T-cell (primary cell): Measurements from ENCODE around the gene ZNF385C. TPM values are rescaled to one million over a fixed set of nuclear protein-coding genes. Genes with fewer than 3 reads are reported as not detected.

Experiments used
- ATAC-seq, 4 experiments: fragments of 200-7000 bp in 3 of 4; fragments of 150-1000 bp in 1 of 4; cut with Tn5 transposase; replicated peaks in 1 of 4; 1 replicate in 3 of 4; 2 replicates in 1 of 4; pipeline ENCODE4 v1.10.0; 2021; ENCODE audit warnings: moderate library complexity in 3 of 4, mild to moderate bottlenecking in 2 of 4, moderate number of reproducible peaks in 1 of 4
- CTCF ChIA-PET, 2 donors: fragments of 300-600 bp; sonication (Branson Sonifier 250); formaldehyde crosslinking; loops; one replicate each; lab custom pipeline; 2022; ENCODE audit warnings: antibody characterized with exemption in 2 of 2; lab: Charles Lee
- POLR2A ChIA-PET, 2 donors: fragments of 300-600 bp; sonication (Branson Sonifier 250); formaldehyde crosslinking; loops; one replicate each; lab custom pipeline; 2022; ENCODE audit warnings: antibody characterized with exemption in 2 of 2; lab: Charles Lee
- DNase-seq, 35 experiments: peaks; one replicate each; pipeline versions ENCODE4 v3.0.0 to v3.0.0-alpha.2; 2013 to 2023
- H3K27ac ChIP-seq: one replicate; pipeline ENCODE4 v1.5.1; 2013; ENCODE audit warnings: low read length
- H3K27me3 ChIP-seq, 2 experiments: replicated peaks in 1 of 2; 1 replicate in 1 of 2; 2 replicates in 1 of 2; pipeline versions ENCODE4 v1.6.1 to v1.7.0; 2013; ENCODE audit warnings: low read length in 1 of 2, mixed read lengths in 1 of 2; ENCODE audit not compliant: control insufficient read depth in 2 of 2, insufficient read depth in 2 of 2; ENCODE audit errors: extremely low read depth in 1 of 2
- H3K36me3 ChIP-seq, 2 donors: 1 replicate in 1 of 2; 2 replicates in 1 of 2; pipeline versions ENCODE4 v1.6.1 to v1.7.0; 2013; ENCODE audit warnings: low read length in 1 of 2; ENCODE audit not compliant: control insufficient read depth in 2 of 2, insufficient read depth in 1 of 2; ENCODE audit errors: extremely low read depth in 1 of 2
- H3K4me1 ChIP-seq, 2 experiments: 1 replicate in 1 of 2; 2 replicates in 1 of 2; pipeline versions ENCODE4 v1.6.1 to v1.7.0; 2013; ENCODE audit warnings: low read length in 2 of 2, mixed read lengths in 1 of 2; ENCODE audit not compliant: insufficient read depth in 2 of 2, control insufficient read depth in 1 of 2; ENCODE audit errors: extremely low read depth in 1 of 2
- H3K4me3 ChIP-seq, 2 donors: 1 replicate in 1 of 2; 2 replicates in 1 of 2; pipeline versions ENCODE4 v1.5.1 to v1.7.0; 2013; ENCODE audit warnings: mild to moderate bottlenecking in 2 of 2, low read length in 1 of 2, moderate library complexity in 1 of 2; ENCODE audit not compliant: control insufficient read depth in 1 of 2; ENCODE audit errors: extremely low read depth in 1 of 2
- H3K9me3 ChIP-seq: 2 replicates; pipeline ENCODE4 v1.7.0; 2013
- H3K27ac Mint-ChIP-seq, 2 donors: one replicate each; pipeline ENCODE4 v1.8.0; 2020 to 2021; ENCODE audit warnings: mild to moderate bottlenecking in 2 of 2, mixed read lengths in 2 of 2
- H3K27me3 Mint-ChIP-seq, 2 donors: one replicate each; pipeline ENCODE4 v1.8.0; 2021 to 2022; ENCODE audit warnings: mixed read lengths in 2 of 2
- H3K36me3 Mint-ChIP-seq: one replicate; pipeline ENCODE4 v1.8.0; 2021; ENCODE audit warnings: mixed read lengths
- H3K4me1 Mint-ChIP-seq, 3 donors: one replicate each; pipeline ENCODE4 v1.8.0; 2020 to 2022; ENCODE audit warnings: mixed read lengths in 3 of 3, mild to moderate bottlenecking in 1 of 3
- H3K4me3 Mint-ChIP-seq, 3 donors: one replicate each; pipeline ENCODE4 v1.8.0; 2020 to 2022; ENCODE audit warnings: mild to moderate bottlenecking in 3 of 3, mixed read lengths in 3 of 3, moderate library complexity in 3 of 3
- H3K9me3 Mint-ChIP-seq, 3 donors: one replicate each; pipeline ENCODE4 v1.8.0; 2020 to 2022; ENCODE audit warnings: mixed read lengths in 3 of 3
- WGBS: methylation state at CpG from one replicate; pipeline ENCODE4 v1.1.5; 2013; ENCODE audit warnings: missing lambda C conversion rate; ENCODE audit not compliant: insufficient coverage; 5-methylcytosine and 5-hydroxymethylcytosine counted together
- total RNA-seq, 35 experiments: library from RNA in 6 of 35; stranded (reverse) in 6 of 35; fragments of 120-200 nt in 1 of 35; gene quantifications; one replicate each; pipeline versions ENCODE4 v1.2.1 to v1.2.4 and lab custom pipeline; 2013 to 2026

Gene ZNF385C
- total RNA-seq, 5 donors from 2014 or later (not counting 1 experiment from before 2014, with no cell fraction given): 0.16 to 1.0 (median 0.46) TPM

DNA sequence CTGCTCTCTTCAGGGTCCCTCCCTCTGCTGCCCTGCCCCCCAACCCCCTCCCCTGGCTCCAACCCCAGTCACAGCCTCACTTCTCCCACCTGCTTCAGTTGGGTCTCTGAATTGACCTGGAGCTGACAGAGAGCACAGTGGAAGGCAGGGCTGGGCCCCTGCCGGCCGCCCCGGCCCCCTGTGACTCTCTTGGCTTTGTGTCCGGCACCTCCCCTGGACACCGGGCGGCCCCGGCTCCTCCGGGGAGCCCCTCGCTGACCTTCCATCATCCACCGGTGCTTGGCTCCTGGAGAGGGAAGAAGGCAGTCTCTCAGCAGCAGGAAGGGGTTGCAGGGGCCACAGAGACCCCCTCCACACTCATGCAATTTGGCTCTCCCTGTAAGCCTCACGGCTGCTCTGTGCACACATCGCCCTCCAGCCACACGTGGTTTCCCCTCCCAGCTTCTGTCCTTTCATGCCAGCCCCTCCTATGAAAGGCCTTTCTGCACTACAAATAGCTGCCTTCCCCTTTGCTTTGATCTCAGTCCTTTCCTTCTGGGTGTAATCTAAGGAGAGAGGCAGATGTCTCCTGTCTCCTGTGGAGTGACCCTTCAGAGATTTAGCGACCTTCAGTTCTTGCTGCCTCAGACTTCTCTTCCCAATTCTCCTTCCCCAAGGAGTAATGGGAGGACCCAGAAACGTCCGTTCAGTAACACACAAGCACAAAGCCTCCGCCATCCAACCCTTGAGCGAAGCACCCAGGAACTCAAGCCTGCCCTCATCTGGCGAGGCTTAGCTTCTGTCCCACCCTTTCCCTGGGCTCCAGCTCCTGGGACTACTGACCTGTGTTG, 70.1 kb downstream of the ZNF385C start:
- no peak for DNase-seq
- Histone ChIP-seq H3K36me3 (peaks cover under 1 to 15% of the 10 kb centered on the region in 2 donors), H3K9me3 (no peaks in the 10 kb centered on the region), H3K4me3 (no peak overlapping the region), H3K27ac (no peak overlapping the region), H3K4me1 (peaks cover 0 to 11% of the 10 kb centered on the region in 2 experiments), H3K27me3 (peaks cover 0 to 19% of the 10 kb centered on the region in 2 experiments)
- POLR2A ChIA-PET: no interaction called here
- H3K27me3 Mint-ChIP-seq: peaks cover 0 to 3% of the 10 kb centered on the region in 2 donors
- H3K4me3 Mint-ChIP-seq: no peak overlapping the region
- peaks cover 5 to 7% (median 5%) of the 10 kb centered on the region in 3 donors for H3K4me1 Mint-ChIP-seq
- no peaks in the 10 kb centered on the region for H3K9me3 Mint-ChIP-seq
- ATAC-seq: no peak
- CTCF ChIA-PET: interaction anchor here (0.5 to 2.5 kb wide), 2 partner anchors 10 to 58 kb away, joined by 3 to 11 read pairs; partner anchors contain the start of gene DNAJC7 (in 1 of the 2)
- H3K36me3 Mint-ChIP-seq: peaks cover 10% of the 10 kb centered on the region
- no peak overlapping the region for H3K27ac Mint-ChIP-seq
- 75% methylated on average over 10 of the region's 19 CpGs for WGBS

DNA sequence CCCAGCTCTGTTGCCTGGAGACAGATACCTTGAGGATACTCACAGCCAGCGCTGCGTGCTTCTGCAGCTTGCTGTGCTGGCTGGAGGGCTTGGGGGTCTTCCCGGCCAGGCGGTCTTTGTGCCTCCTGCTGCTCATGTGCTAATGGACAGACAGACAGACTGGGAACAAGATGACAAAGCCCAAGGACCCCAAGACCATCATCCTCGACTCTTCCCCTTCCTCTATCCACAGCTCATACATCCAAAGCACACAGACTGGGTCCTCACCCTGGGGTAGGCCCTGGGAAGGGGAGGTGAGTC, 70.7 kb downstream of the ZNF385C start:
- Histone ChIP-seq H3K4me1 (peaks cover 0 to 11% of the 10 kb centered on the region in 2 experiments), H3K27me3 (peaks cover 0 to 15% of the 10 kb centered on the region in 2 experiments), H3K36me3 (peaks cover 3 to 20% of the 10 kb centered on the region in 2 donors), H3K9me3 (no peaks in the 10 kb centered on the region), H3K4me3 (no peak overlapping the region), H3K27ac (no peak overlapping the region)
- ChIA-PET CTCF (interaction anchor here (0.6 to 2.5 kb wide), 2 partner anchors 9 to 85 kb away, joined by 6 to 11 read pairs; partner anchors contain the start of genes DHX58 (in 1 of the 2) and DNAJC7 (in 1 of the 2)), POLR2A (no interaction called here)
- Mint-ChIP-seq H3K27ac (no peak overlapping the region), H3K9me3 (no peaks in the 10 kb centered on the region), H3K4me3 (no peak overlapping the region), H3K4me1 (peaks cover 5 to 7% (median 5%) of the 10 kb centered on the region in 3 donors), H3K27me3 (peaks cover 0 to 3% of the 10 kb centered on the region in 2 donors), H3K36me3 (peaks cover 10% of the 10 kb centered on the region)
- WGBS: 95% methylated on average over 4 of the region's 5 CpGs
- DNase-seq: no peak
- no peak for ATAC-seq

DNA sequence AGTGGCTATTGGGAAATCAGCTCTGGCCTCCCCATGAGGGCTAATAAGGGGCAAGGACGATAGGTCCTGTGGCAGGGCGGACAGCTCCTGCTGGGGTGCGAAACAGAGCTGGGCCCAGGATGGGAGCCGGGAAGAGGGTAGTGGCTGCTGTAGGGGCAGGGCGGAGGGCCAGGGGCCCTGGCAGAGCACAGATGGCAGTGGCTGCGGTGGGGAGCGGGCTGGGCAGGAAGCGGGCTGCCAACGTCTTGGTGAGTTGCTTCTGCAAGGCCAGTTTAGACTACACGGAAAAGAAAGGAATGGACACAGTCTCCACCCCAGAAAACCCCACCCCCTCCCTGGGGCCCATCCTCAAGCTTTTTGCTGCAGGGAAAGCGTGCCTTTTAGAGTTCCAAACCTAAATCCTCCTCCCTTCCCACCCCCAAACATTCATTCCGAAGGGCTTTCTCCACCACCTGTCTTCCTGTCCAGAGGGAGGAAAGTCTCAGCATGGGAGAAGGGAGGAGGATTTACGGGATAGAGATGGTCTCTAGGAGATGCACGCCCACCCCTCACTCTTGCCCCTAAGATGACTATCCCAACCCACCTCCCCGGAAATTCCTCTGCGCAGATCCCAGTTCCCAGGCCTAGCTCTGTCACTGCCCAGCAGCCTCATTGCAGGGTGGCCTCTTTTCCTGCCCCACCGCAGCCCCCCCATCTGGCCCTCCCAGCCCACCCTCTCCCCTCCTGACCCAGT, 71.2 kb downstream of the ZNF385C start:
- ATAC-seq (no peak), DNase-seq (no peak)
- no peak overlapping the region for H3K27ac Mint-ChIP-seq
- H3K27ac ChIP-seq: no peak overlapping the region
- H3K9me3 Mint-ChIP-seq: no peaks in the 10 kb centered on the region
- H3K4me1 ChIP-seq: peaks cover 0 to 11% of the 10 kb centered on the region in 2 experiments
- peaks cover 14% of the 10 kb centered on the region for H3K36me3 Mint-ChIP-seq
- H3K4me3 Mint-ChIP-seq: no peak overlapping the region
- peaks cover 8 to 12% (median 9%) of the 10 kb centered on the region in 3 donors for H3K4me1 Mint-ChIP-seq
- CTCF ChIA-PET: interaction anchor here (0.6 to 2.5 kb wide), 5 partner anchors 9 to 1736 kb away, joined by 3 to 11 read pairs (median 4); partner anchors contain the start of genes DHX58 (in 1 of the 2) and DNAJC7 (in 1 of the 2)
- H3K9me3 ChIP-seq: no peaks in the 10 kb centered on the region
- H3K27me3 Mint-ChIP-seq: peaks cover 0 to 3% of the 10 kb centered on the region in 2 donors
- POLR2A ChIA-PET: no interaction called here
- no peak overlapping the region for H3K4me3 ChIP-seq
- H3K36me3 ChIP-seq: peaks cover 6 to 26% of the 10 kb centered on the region in 2 donors
- peaks cover 0 to 15% of the 10 kb centered on the region in 2 experiments for H3K27me3 ChIP-seq
- WGBS: 76% methylated on average over 8 of the region's 17 CpGs

DNA sequence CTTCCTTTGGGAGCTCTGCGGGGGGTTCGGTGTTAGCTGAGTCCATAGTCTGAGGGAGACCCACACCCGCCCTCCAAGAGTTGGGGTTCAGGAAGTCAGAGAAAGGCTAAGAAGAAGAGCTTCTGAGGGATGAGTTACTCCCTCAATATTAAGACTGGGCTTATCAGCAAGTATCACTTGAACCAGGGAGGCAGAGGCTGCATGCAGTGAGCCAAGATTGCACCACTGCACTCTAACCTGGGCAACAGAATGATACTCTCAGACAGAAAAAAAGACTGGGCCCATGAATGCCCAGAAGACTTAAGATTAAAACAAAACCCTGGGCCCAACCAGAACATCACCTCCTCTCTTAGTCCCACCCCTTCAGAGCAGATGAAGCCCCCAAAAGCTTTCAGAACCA, 72.3 kb downstream of the ZNF385C start:
- DNase-seq: no peak
- no peaks in the 10 kb centered on the region for H3K9me3 Mint-ChIP-seq
- Histone ChIP-seq H3K27ac (no peak overlapping the region), H3K9me3 (no peaks in the 10 kb centered on the region), H3K27me3 (peaks cover 0 to 15% of the 10 kb centered on the region in 2 experiments), H3K36me3 (peaks cover 7 to 28% of the 10 kb centered on the region in 2 donors), H3K4me3 (no peak overlapping the region), H3K4me1 (peaks cover 6 to 13% of the 10 kb centered on the region in 2 experiments)
- peaks cover 15% of the 10 kb centered on the region for H3K36me3 Mint-ChIP-seq
- no peak for ATAC-seq
- H3K27me3 Mint-ChIP-seq: peaks cover 0 to 3% of the 10 kb centered on the region in 2 donors
- H3K4me3 Mint-ChIP-seq: no peak overlapping the region
- H3K27ac Mint-ChIP-seq: peak overlapping the region in 1 of 2 donors; percentile 28
- ChIA-PET CTCF (interaction anchor here (0.7 to 2.5 kb wide), 7 partner anchors 8 to 162 kb away, joined by 3 to 11 read pairs (median 3); partner anchors contain the start of gene DNAJC7 (in 1 of the 2)), POLR2A (interaction anchor here in 1 of 2 donors (0.5 to 1.1 kb wide), 2 partner anchors 10 to 67 kb away, joined by 3 read pairs; no protein-coding TSS in a partner anchor)
- whole genome bisulfite sequencing: 96% methylated on average over 3 of the region's 3 CpGs
- peaks cover 16 to 22% (median 17%) of the 10 kb centered on the region in 3 donors for H3K4me1 Mint-ChIP-seq

DNA sequence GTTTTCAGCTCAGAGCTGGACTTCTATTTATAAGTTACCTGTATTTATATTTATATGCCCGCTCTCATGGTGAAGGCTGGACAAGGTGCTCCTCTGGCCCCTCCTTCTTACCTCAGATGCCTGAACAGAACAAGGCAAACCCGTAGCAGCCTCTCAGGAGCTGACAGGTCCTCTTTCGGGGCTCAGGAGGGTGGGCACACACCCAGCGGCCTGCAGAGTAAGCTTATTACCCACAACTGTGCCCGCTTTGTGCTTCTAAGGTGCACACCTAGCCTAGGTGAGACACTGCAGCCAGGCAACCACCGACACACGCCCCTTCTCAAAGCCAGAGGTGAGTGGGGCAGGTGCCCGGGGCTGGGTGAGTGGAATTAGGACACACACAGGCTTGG, 73.1 kb downstream of the ZNF385C start:
- Histone ChIP-seq H3K27me3 (peaks cover 0 to 15% of the 10 kb centered on the region in 2 experiments), H3K4me3 (no peak overlapping the region), H3K4me1 (peaks cover 9 to 20% of the 10 kb centered on the region in 2 experiments), H3K27ac (no peak overlapping the region), H3K9me3 (no peaks in the 10 kb centered on the region), H3K36me3 (peaks cover 7 to 28% of the 10 kb centered on the region in 2 donors)
- POLR2A ChIA-PET: interaction anchor here in 1 of 2 donors (1.1 kb wide), 1 partner anchor 9 kb away, joined by 3 read pairs; no protein-coding TSS in a partner anchor
- Mint-ChIP-seq H3K27ac (no peak overlapping the region), H3K4me3 (no peak overlapping the region), H3K9me3 (no peaks in the 10 kb centered on the region), H3K4me1 (peaks cover 23 to 30% (median 25%) of the 10 kb centered on the region in 3 donors), H3K27me3 (peaks cover 0 to 3% of the 10 kb centered on the region in 2 donors), H3K36me3 (peaks cover 15% of the 10 kb centered on the region)
- WGBS: 65% methylated on average over 4 of the region's 8 CpGs
- peak in 2 of 4 experiments; percentile 11 to 21 for ATAC-seq
- no peak for DNase-seq
- CTCF ChIA-PET: interaction anchor here (0.6 to 1.5 kb wide), 10 partner anchors 9 to 163 kb away, joined by 3 to 7 read pairs (median 3); no protein-coding TSS in a partner anchor
